GM19467 (cell line): ENCODE data around the gene ATP11B.

Experiments used
- ATAC-seq: cut with Tn5 transposase; IDR thresholded peaks from one replicate; pipeline ENCODE4 v1.9.1; 2021; ENCODE audit warnings: mild to moderate bottlenecking, moderate library complexity; ENCODE audit not compliant: unreplicated experiment

The ATP11B gene

GRCh38 chr3:182792901-182793662 is at the start of gene ATP11B:
ATP11B (plus strand) TSS chr3:182793504; CDS start chr3:182793760, 256 bp downstream.
- peak; percentile 64 for ATAC-seq

- no peak for ATAC-seq
These were observed 46.3 kb upstream of the ATP11B start for GRCh38 chr3:182746959-182747358.

GRCh38 chr3:182755308-182755707 is 38.0 kb upstream of the ATP11B start:
- ATAC-seq: no peak

GRCh38 chr3:182755712-182756111 is 37.6 kb upstream of the ATP11B start:
- no peak for ATAC-seq

- ATAC-seq: no peak
These were observed 32.6 kb upstream of the ATP11B start for GRCh38 chr3:182760576-182761164.

- ATAC-seq: no peak
These were observed 29.4 kb upstream of the ATP11B start for GRCh38 chr3:182763896-182764295.

GRCh38 chr3:182765287-182765686 is 28.0 kb upstream of the ATP11B start:
- no peak for ATAC-seq

- no peak for ATAC-seq
These were observed 27.2 kb upstream of the ATP11B start for GRCh38 chr3:182766099-182766498.

- ATAC-seq: no peak
These were observed 24.9 kb upstream of the ATP11B start for GRCh38 chr3:182768413-182768812.

- no peak for ATAC-seq
These were observed 23.6 kb upstream of the ATP11B start for GRCh38 chr3:182769673-182770072.

GRCh38 chr3:182782149-182782548 is 11.2 kb upstream of the ATP11B start:
- ATAC-seq: peak; percentile 59

GRCh38 chr3:182783106-182783505 is 10.2 kb upstream of the ATP11B start:
- no peak for ATAC-seq

GRCh38 chr3:182784542-182784941 is 8.8 kb upstream of the ATP11B start:
- no peak for ATAC-seq

GRCh38 chr3:182785142-182785541 is 8.2 kb upstream of the ATP11B start:
- no peak for ATAC-seq

- ATAC-seq: no peak
These were observed 7.5 kb upstream of the ATP11B start for GRCh38 chr3:182785756-182786155.

GRCh38 chr3:182786564-182787196 is 6.6 kb upstream of the ATP11B start:
- no peak for ATAC-seq

GRCh38 chr3:182787302-182788036 is 5.8 kb upstream of the ATP11B start:
- ATAC-seq: no peak

- ATAC-seq: peak; percentile 19
These were observed 3.9 kb upstream of the ATP11B start for GRCh38 chr3:182789371-182789770.

GRCh38 chr3:182790612-182791011 is 2.7 kb upstream of the ATP11B start:
- no peak for ATAC-seq

GRCh38 chr3:182793663-182794454 is 555 bp downstream of the ATP11B start:
- peak; percentile 29 for ATAC-seq
